SK-N-SH (cell line): ENCODE data around the gene SLC5A1. TPM values are rescaled to one million over a fixed set of nuclear protein-coding genes. Genes with fewer than 3 reads are reported as not detected.

Experiments
- CTCF ChIA-PET: fragments of 300-600, 350-600 bp; formaldehyde crosslinking; extraction: SDS; loops from one replicate; lab custom pipeline; 2021; lab: Yijun Ruan, JAX
- POLR2A ChIA-PET: fragments of 350-600 bp; sonication (Branson Sonifier 250); formaldehyde crosslinking; extraction: SDS; loops from one replicate; lab custom pipeline; 2020; ENCODE audit warnings: antibody characterized with exemption, inconsistent platforms; lab: Yijun Ruan, JAX
- DNase-seq: peaks from one replicate; pipeline ENCODE4 v3.0.0; 2012
- H2AFZ ChIP-seq: fragments of 200-600 bp; sonication (generic); 2 replicates; pipeline ENCODE4 v1.8.1; 2016; ENCODE audit warnings: antibody characterized with exemption, mild to moderate bottlenecking, low read depth
- H3F3A ChIP-seq: fragments of 200-600 bp; sonication (generic); replicated peaks from 2 replicates; pipeline ENCODE3; 2016; ENCODE audit warnings: antibody characterized with exemption, mild to moderate bottlenecking; ENCODE audit not compliant: insufficient read depth
- H3K27ac ChIP-seq, 2 experiments: fragments of 200-500 bp in 1 of 2; fragments of 200-600 bp in 1 of 2; sonication (Bioruptor generic) in 1 of 2; sonication (generic), shearing (Covaris generic) in 1 of 2; 2 replicates each; pipeline versions ENCODE4 v1.5.1 to v1.6.1; 2014 to 2016; ENCODE audit warnings: low read depth in 2 of 2, inconsistent platforms in 1 of 2, low read length in 1 of 2, mild to moderate bottlenecking in 1 of 2, mixed read lengths in 1 of 2
- H3K27me3 ChIP-seq: fragments of 200-600 bp; sonication (generic), shearing (Covaris generic); 2 replicates; pipeline ENCODE4 v1.6.1; 2016; ENCODE audit warnings: mixed run types; ENCODE audit not compliant: insufficient read depth
- H3K36me3 ChIP-seq, 2 experiments: fragments of 200-500 bp in 1 of 2; fragments of 200-600 bp in 1 of 2; sonication (Bioruptor generic) in 1 of 2; sonication (generic) in 1 of 2; replicated peaks in 1 of 2; 2 replicates each; pipeline versions ENCODE3 to v1.5.1; 2014 to 2016; ENCODE audit warnings: low read length in 1 of 2, mild to moderate bottlenecking in 1 of 2; ENCODE audit not compliant: insufficient read depth in 2 of 2, control insufficient read depth in 1 of 2
- H3K4me1 ChIP-seq, 2 experiments: fragments of 200-500 bp in 1 of 2; fragments of 200-600 bp in 1 of 2; sonication (Bioruptor generic) in 1 of 2; sonication (generic), shearing (Covaris generic) in 1 of 2; 2 replicates each; pipeline versions ENCODE4 v1.5.1 to v1.6.1; 2014 to 2016; ENCODE audit warnings: low read depth in 1 of 2, low read length in 1 of 2, mixed run types in 1 of 2; ENCODE audit not compliant: insufficient read depth in 2 of 2, control insufficient read depth in 1 of 2
- H3K4me2 ChIP-seq: fragments of 200-600 bp; sonication (generic), shearing (Covaris generic); 2 replicates; pipeline ENCODE4 v1.6.1; 2017; ENCODE audit warnings: mixed run types
- H3K4me3 ChIP-seq, 2 experiments: fragments of 200-500 bp in 1 of 2; fragments of 200-600 bp in 1 of 2; sonication (Bioruptor generic) in 1 of 2; sonication (generic), shearing (Covaris generic) in 1 of 2; 2 replicates each; pipeline versions ENCODE4 v1.5.1 to v1.8.1; 2014 to 2016; ENCODE audit warnings: low read depth in 2 of 2, inconsistent platforms in 1 of 2, low read length in 1 of 2, mild to moderate bottlenecking in 1 of 2, mixed read lengths in 1 of 2, moderate library complexity in 1 of 2
- H3K79me2 ChIP-seq: fragments of 200-600 bp; sonication (generic); 2 replicates; pipeline ENCODE4 v1.8.1; 2017; ENCODE audit warnings: mild to moderate bottlenecking; ENCODE audit not compliant: insufficient read depth
- H3K9ac ChIP-seq: fragments of 200-600 bp; sonication (generic); 2 replicates; pipeline ENCODE4 v1.6.1; 2017; ENCODE audit warnings: mixed run types
- H3K9me2 ChIP-seq: fragments of 200-600 bp; sonication (generic); 2 replicates; pipeline ENCODE4 v1.6.1; 2017; ENCODE audit warnings: mixed run types
- H3K9me3 ChIP-seq: fragments of 200-600 bp; sonication (generic); 2 replicates; pipeline ENCODE4 v1.6.1; 2017; ENCODE audit warnings: mixed run types, mild to moderate bottlenecking, moderate library complexity
- H4K20me1 ChIP-seq: fragments of 200-600 bp; sonication (generic); 2 replicates; pipeline ENCODE4 v1.6.1; 2017; ENCODE audit warnings: mild to moderate bottlenecking, mixed run types; ENCODE audit not compliant: insufficient read depth
- CHD2 ChIP-seq: fragments of 150-350 bp; IDR thresholded peaks from 2 replicates; pipeline ENCODE4 v1.6.1; 2018; ENCODE audit warnings: low read length; ENCODE audit not compliant: partially characterized antibody
- CTCF ChIP-seq: fragments of 200-600 bp; sonication (generic); IDR thresholded peaks from 2 replicates; pipeline ENCODE4 v1.6.1; 2017; ENCODE audit warnings: antibody characterized with exemption, mild to moderate bottlenecking, moderate library complexity
- EP300 ChIP-seq, 2 experiments: IDR thresholded peaks; 2 replicates each; pipeline versions ENCODE4 v1.4.0 to v1.6.1; 2012; ENCODE audit warnings: borderline replicate concordance in 1 of 2, low read depth in 1 of 2, low read length in 1 of 2
- EZH2phosphoT487 ChIP-seq: fragments of 200-600 bp; sonication (generic); IDR thresholded peaks from 2 replicates; pipeline ENCODE4 v1.6.1; 2017; ENCODE audit warnings: low read depth, mixed run types, mild to moderate bottlenecking, antibody characterized with exemption, moderate library complexity, borderline replicate concordance
- FOSL2 ChIP-seq: IDR thresholded peaks from 2 replicates; pipeline ENCODE4 v1.4.0; 2012; ENCODE audit warnings: low read depth, mild to moderate bottlenecking, moderate library complexity, borderline replicate concordance
- FOXJ3 ChIP-seq: sonication (generic); formaldehyde crosslinking; IDR thresholded peaks from 2 replicates; pipeline ENCODE4 v1.5.1; 2020; ENCODE audit warnings: mild to moderate bottlenecking, missing genetic modification reagents
- FOXM1 ChIP-seq: IDR thresholded peaks from 2 replicates; pipeline ENCODE4 v1.4.0; 2012; ENCODE audit warnings: low read depth, mild to moderate bottlenecking
- GATA2 ChIP-seq: sonication (generic); formaldehyde crosslinking; IDR thresholded peaks from 2 replicates; pipeline ENCODE4 v1.5.0; 2020; ENCODE audit warnings: mild to moderate bottlenecking, missing genetic modification reagents
- JUND ChIP-seq: IDR thresholded peaks from 2 replicates; pipeline ENCODE4 v1.4.0; 2012
- MEF2A ChIP-seq: IDR thresholded peaks from 2 replicates; pipeline ENCODE4 v1.4.0; 2012; ENCODE audit warnings: low read depth, borderline replicate concordance
- NRF1 ChIP-seq: IDR thresholded peaks from 2 replicates; pipeline ENCODE4 v1.6.1; 2012; ENCODE audit warnings: low read depth, mild to moderate bottlenecking, low read length
- PBX3 ChIP-seq: IDR thresholded peaks from 2 replicates; pipeline ENCODE4; 2012
- RAD21 ChIP-seq: IDR thresholded peaks from 2 replicates; pipeline ENCODE4 v1.6.1; 2012; ENCODE audit warnings: mild to moderate bottlenecking, low read length
- RFX5 ChIP-seq: IDR thresholded peaks from 2 replicates; pipeline ENCODE4 v1.6.1; 2012; ENCODE audit warnings: mild to moderate bottlenecking, improper control_type of control experiment, low read length
- RXRA ChIP-seq: IDR thresholded peaks from 2 replicates; pipeline ENCODE4 v1.4.0; 2012; ENCODE audit warnings: low read depth, mild to moderate bottlenecking, borderline replicate concordance
- SMC3 ChIP-seq: IDR thresholded peaks from 2 replicates; pipeline ENCODE4 v1.6.1; 2012; ENCODE audit warnings: low read depth, low read length, improper control_type of control experiment
- TAF1 ChIP-seq: IDR thresholded peaks from 2 replicates; pipeline ENCODE4 v1.6.1; 2012; ENCODE audit warnings: low read depth, mild to moderate bottlenecking, low read length, moderate library complexity, borderline replicate concordance
- TEAD4 ChIP-seq: IDR thresholded peaks from 2 replicates; pipeline ENCODE4 v1.4.0; 2012; ENCODE audit warnings: mild to moderate bottlenecking, borderline replicate concordance; ENCODE audit not compliant: insufficient read depth
- ZBTB33 ChIP-seq: IDR thresholded peaks from 2 replicates; pipeline ENCODE4 v1.4.0; 2012; ENCODE audit warnings: low read depth, borderline replicate concordance
- WGBS: methylation state at CpG from one replicate; pipeline ENCODE4 v1.1.6; 2017; ENCODE audit warnings: low lambda C conversion rate; 5-methylcytosine and 5-hydroxymethylcytosine counted together
- polyA plus RNA-seq, 3 experiments: library from polyadenylated mRNA; depleted of rRNA; stranded (reverse); fragments of >200 nt; gene quantifications; 2 replicates each; pipeline ENCODE4 v1.2.3, GENCODE V29; 2012
- TF ChIP-seq, protein P1 (sequence below): fragments of 150-350 bp; IDR thresholded peaks from 2 replicates; pipeline ENCODE4 v1.6.1; 2017; ENCODE audit warnings: antibody characterized with exemption, low read length, low read depth, borderline replicate concordance

Gene SLC5A1
- polyA plus RNA-seq, 1 of the 3 experiments (the other 2 are of a cell fraction): not detected

- Histone ChIP-seq H3F3A (no peaks in the 10 kb centered on the region), H3K9me3 (no peaks in the 10 kb centered on the region), H3K4me1 (no peaks in the 10 kb centered on the region), H3K79me2 (no peaks in the 10 kb centered on the region), H2AFZ (no peak overlapping the region), H3K27ac (no peak overlapping the region), H3K9ac (no peak overlapping the region), H3K4me2 (no peak overlapping the region), H4K20me1 (no peaks in the 10 kb centered on the region), H3K9me2 (no peaks in the 10 kb centered on the region), H3K4me3 (no peak overlapping the region; a peak in 1 of 4 replicates), H3K27me3 (peaks cover 6% of the 10 kb centered on the region; the same call in 1 of the 2 replicates)
- peak; percentile 73 for DNase-seq
- ChIA-PET POLR2A (interaction anchor here (1.2 kb wide), 1 partner anchor 103 kb away, joined by 3 read pairs; no protein-coding TSS in a partner anchor), CTCF (interaction anchor here (0.6 to 7.7 kb wide), 15 partner anchors 9 to 415 kb away, joined by 3 to 211 read pairs (median 6); no protein-coding TSS in a partner anchor)
- 82% methylated on average over 4 of the region's 4 CpGs for WGBS
- TF ChIP-seq RAD21 (peak; percentile 89), TAF1 (no peak), SMC3 (peak; percentile 94), EZH2phosphoT487 (no peak), CTCF (peak; percentile 76), EP300 (IDR thresholded peaks at IDR 0.05; ENCODE audit: borderline replicate concordance in 1 of 2, low read depth in 1 of 2, low read length in 1 of 2) (no peak), NRF1 (no peak), FOXM1 (no peak), CHD2 (no peak), FOXJ3 (no peak), JUND (no peak), RXRA (no peak), FOSL2 (no peak), GATA2 (no peak), TEAD4 (no peak)
- TF ChIP-seq, protein P1, sequence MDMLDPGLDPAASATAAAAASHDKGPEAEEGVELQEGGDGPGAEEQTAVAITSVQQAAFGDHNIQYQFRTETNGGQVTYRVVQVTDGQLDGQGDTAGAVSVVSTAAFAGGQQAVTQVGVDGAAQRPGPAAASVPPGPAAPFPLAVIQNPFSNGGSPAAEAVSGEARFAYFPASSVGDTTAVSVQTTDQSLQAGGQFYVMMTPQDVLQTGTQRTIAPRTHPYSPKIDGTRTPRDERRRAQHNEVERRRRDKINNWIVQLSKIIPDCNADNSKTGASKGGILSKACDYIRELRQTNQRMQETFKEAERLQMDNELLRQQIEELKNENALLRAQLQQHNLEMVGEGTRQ: no peak
- TF ChIP-seq, all 33 proteins: peak for 3
- no peaks in the 10 kb centered on the region for H3K36me3 ChIP-seq
Observed at GRCh38 chr22:32080904-32081303, 37.8 kb downstream of the SLC5A1 start.

DNA sequence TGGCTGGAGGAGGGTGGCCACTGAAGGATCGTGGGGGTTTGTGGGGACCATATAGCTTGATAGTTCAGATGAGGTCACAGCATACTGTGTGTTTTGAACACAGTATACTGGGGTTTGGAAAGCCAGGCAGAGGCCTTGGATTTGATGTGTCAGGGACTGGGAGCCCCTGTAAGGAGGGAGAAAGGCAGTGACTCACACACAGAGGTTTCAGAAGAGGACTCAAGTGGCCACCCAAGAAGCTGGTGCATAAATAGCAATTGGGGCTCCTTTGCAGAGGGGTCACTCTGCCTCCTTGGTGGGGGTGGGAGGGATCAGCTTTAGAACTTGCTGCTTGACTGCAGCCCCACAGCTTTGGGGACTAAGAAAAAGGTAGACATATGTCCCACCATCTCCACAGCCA lies 39.3 kb downstream of the SLC5A1 start:
- POLR2A ChIA-PET: no interaction called here
- H2AFZ ChIP-seq: no peak overlapping the region
- 0% methylated on average over 1 of the region's 1 CpG for WGBS
- no peak overlapping the region for H3K4me3 ChIP-seq
- no peaks in the 10 kb centered on the region for H4K20me1 ChIP-seq
- no peaks in the 10 kb centered on the region for H3K4me1 ChIP-seq
- H3K79me2 ChIP-seq: no peaks in the 10 kb centered on the region
- CTCF ChIA-PET: interaction anchor here (1.3 to 7.7 kb wide), 5 partner anchors 9 to 184 kb away, joined by 4 to 211 read pairs (median 9); no protein-coding TSS in a partner anchor
- H3K9me3 ChIP-seq: no peaks in the 10 kb centered on the region; the same call in 1 of the 2 replicates
- DNase-seq: no peak
- peaks cover 6% of the 10 kb centered on the region; the same call in 1 of the 2 replicates for H3K27me3 ChIP-seq
- no peak overlapping the region for H3K27ac ChIP-seq
- no peaks in the 10 kb centered on the region for H3K36me3 ChIP-seq
- no peak overlapping the region for H3K9ac ChIP-seq
- no peak overlapping the region for H3K4me2 ChIP-seq
- no peaks in the 10 kb centered on the region for H3K9me2 ChIP-seq
- H3F3A ChIP-seq: no peaks in the 10 kb centered on the region
- no peak for TF ChIP-seq PBX3
- TF ChIP-seq TAF1: no peak
- TF ChIP-seq CTCF: no peak
- no peak for TF ChIP-seq RFX5
- no peak for TF ChIP-seq RXRA
- TF ChIP-seq MEF2A: no peak
- no peak for TF ChIP-seq TEAD4
- TF ChIP-seq ZBTB33: no peak
